Thymus (tissue), 11 donors: Measurements from ENCODE around the gene GNPTAB. TPM values are rescaled to one million over a fixed set of nuclear protein-coding genes. Genes with fewer than 3 reads are reported as not detected.
A peak's percentile ranks its signal among the peaks of the same experiment; 100 is the strongest.
"Not testable (repeated sequence)": the region's sequence is repeated elsewhere in the genome, so short reads cannot be mapped to it uniquely, and the experiment has no call there.

Experiments
- DNase-seq, 9 donors: peaks; one replicate each; pipeline ENCODE4 v3.0.0-alpha.2; 2013; ENCODE audit warnings: low spot score in 9 of 9, low read depth in 6 of 9, missing footprints in 1 of 9
- H3K27ac ChIP-seq, 2 donors: one replicate each; pipeline ENCODE4 v1.5.1; 2013; ENCODE audit warnings: control low read depth in 1 of 2, low read depth in 1 of 2, low read length in 1 of 2, mild to moderate bottlenecking in 1 of 2, moderate library complexity in 1 of 2
- H3K27me3 ChIP-seq, 2 donors: one replicate each; pipeline ENCODE4 v1.5.1; 2013; ENCODE audit warnings: low read length in 1 of 2; ENCODE audit not compliant: control insufficient read depth in 2 of 2, insufficient read depth in 1 of 2
- H3K36me3 ChIP-seq, 2 donors: one replicate each; pipeline ENCODE4 v1.5.1; 2013; ENCODE audit warnings: low read length in 1 of 2, mild to moderate bottlenecking in 1 of 2, moderate library complexity in 1 of 2; ENCODE audit not compliant: control insufficient read depth in 2 of 2, insufficient read depth in 2 of 2
- H3K4me1 ChIP-seq, 2 donors: one replicate each; pipeline ENCODE4 v1.5.1; 2013; ENCODE audit warnings: low read length in 2 of 2; ENCODE audit not compliant: control insufficient read depth in 2 of 2, insufficient read depth in 2 of 2
- H3K4me3 ChIP-seq, 2 donors: one replicate each; pipeline ENCODE4 v1.5.1; 2013; ENCODE audit warnings: low read length in 2 of 2, control low read depth in 1 of 2, mild to moderate bottlenecking in 1 of 2
- H3K9me3 ChIP-seq, 2 donors: one replicate each; pipeline ENCODE4 v1.5.1; 2013; ENCODE audit warnings: low read length in 1 of 2, mild to moderate bottlenecking in 1 of 2; ENCODE audit not compliant: control insufficient read depth in 2 of 2, insufficient read depth in 1 of 2
- WGBS: extraction: QIAGEN DNeasy Blood & Tissue Kit; methylation state at CpG from one replicate; pipeline ENCODE4 v1.1.7; 2013; 5-methylcytosine and 5-hydroxymethylcytosine counted together
- polyA plus RNA-seq: library from polyadenylated mRNA; stranded (reverse); fragments of 200-250 nt; gene quantifications from one replicate; pipeline ENCODE4 v1.2.3, GENCODE V29; 2013
- total RNA-seq: library from RNA; stranded (reverse); fragments of 120-200 nt; gene quantifications from one replicate; pipeline ENCODE4 v1.2.4, GENCODE V29; 2013
- donor health status: healthy.

The GNPTAB gene
- total and polyA plus RNA-seq, 2 donors, result 20.6 to 44.8 TPM

- 97% methylated on average over 3 of the region's 3 CpGs for WGBS
- H3K9me3 ChIP-seq, H3K4me3 ChIP-seq, H3K4me1 ChIP-seq, H3K27ac ChIP-seq, H3K27me3 ChIP-seq, DNase-seq, H3K36me3 ChIP-seq: not testable (repeated sequence)
These were observed 36.9 kb upstream of the GNPTAB start for GRCh38 chr12:101867619-101868018.

GRCh38 chr12:101866615-101867373 lies 36.0 kb upstream of the GNPTAB start:
- 93% methylated on average over 13 of the region's 13 CpGs for WGBS
- Histone ChIP-seq H3K27me3 (no peaks in the 10 kb centered on the region), H3K4me1 (no peaks in the 10 kb centered on the region), H3K27ac (no peak overlapping the region), H3K9me3 (no peaks in the 10 kb centered on the region), H3K4me3 (no peak overlapping the region), H3K36me3 (no peaks in the 10 kb centered on the region)
- DNase-seq, result no peak

DNA sequence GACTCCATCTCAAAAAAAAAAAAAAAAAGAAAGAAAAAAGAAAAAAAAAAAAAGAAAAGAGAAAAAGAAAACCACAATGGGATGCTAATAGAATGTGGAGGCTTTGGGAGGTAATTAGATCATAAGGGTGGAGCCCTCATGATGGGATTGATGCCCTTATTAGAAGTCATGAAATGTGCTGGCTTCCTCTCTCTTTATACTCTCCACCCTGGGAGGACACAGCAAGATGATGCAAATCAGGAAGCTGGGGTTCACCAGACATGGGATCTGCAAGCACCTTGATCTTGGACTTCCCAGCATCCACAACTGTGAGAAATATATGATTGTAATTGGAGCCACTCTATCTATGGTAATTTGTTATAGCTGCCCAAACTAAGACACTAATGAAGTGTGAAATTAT lies 33.2 kb upstream of the GNPTAB start:
- Histone ChIP-seq H3K4me3 (no peak overlapping the region), H3K27me3 (no peaks in the 10 kb centered on the region), H3K27ac (no peak overlapping the region), H3K36me3 (no peaks in the 10 kb centered on the region), H3K9me3 (no peaks in the 10 kb centered on the region), H3K4me1 (peaks cover 0 to 7% of the 10 kb centered on the region in 2 donors)
- no peak for DNase-seq

- 98% methylated on average over 2 of the region's 2 CpGs for WGBS
- no peak overlapping the region for H3K4me3 ChIP-seq
- DNase-seq, result no peak
- H3K9me3 ChIP-seq, result no peaks in the 10 kb centered on the region
- no peaks in the 10 kb centered on the region for H3K36me3 ChIP-seq
- peaks cover 0 to 11% of the 10 kb centered on the region in 2 donors for H3K4me1 ChIP-seq
- no peaks in the 10 kb centered on the region for H3K27me3 ChIP-seq
- no peak overlapping the region for H3K27ac ChIP-seq
These were observed 31.5 kb upstream of the GNPTAB start for GRCh38 chr12:101862245-101862644.

DNA sequence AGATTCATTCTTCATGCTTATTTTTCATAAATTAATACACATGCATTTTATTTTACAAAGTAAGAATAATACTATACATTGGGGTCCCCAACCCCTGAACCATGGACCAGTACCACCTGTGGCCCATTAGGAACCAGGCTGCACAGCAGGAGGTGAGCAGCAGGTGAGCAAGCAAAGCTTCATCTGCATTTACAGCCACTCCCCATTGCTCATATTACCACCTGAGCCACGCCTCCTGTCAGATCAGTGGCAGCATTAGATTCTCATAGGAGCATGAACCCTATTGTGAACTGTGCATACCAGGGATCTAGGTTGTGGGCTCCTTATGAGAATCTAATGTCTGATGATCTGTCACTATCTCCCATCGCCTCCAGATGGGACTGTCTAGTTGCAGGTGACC lies 30.9 kb upstream of the GNPTAB start:
- H3K36me3 ChIP-seq, H3K9me3 ChIP-seq, H3K4me3 ChIP-seq, H3K27ac ChIP-seq, DNase-seq, H3K27me3 ChIP-seq: not testable (repeated sequence)
- peaks cover 0 to 11% of the 10 kb centered on the region in 2 donors for H3K4me1 ChIP-seq
- 97% methylated on average over 2 of the region's 2 CpGs for WGBS

DNA sequence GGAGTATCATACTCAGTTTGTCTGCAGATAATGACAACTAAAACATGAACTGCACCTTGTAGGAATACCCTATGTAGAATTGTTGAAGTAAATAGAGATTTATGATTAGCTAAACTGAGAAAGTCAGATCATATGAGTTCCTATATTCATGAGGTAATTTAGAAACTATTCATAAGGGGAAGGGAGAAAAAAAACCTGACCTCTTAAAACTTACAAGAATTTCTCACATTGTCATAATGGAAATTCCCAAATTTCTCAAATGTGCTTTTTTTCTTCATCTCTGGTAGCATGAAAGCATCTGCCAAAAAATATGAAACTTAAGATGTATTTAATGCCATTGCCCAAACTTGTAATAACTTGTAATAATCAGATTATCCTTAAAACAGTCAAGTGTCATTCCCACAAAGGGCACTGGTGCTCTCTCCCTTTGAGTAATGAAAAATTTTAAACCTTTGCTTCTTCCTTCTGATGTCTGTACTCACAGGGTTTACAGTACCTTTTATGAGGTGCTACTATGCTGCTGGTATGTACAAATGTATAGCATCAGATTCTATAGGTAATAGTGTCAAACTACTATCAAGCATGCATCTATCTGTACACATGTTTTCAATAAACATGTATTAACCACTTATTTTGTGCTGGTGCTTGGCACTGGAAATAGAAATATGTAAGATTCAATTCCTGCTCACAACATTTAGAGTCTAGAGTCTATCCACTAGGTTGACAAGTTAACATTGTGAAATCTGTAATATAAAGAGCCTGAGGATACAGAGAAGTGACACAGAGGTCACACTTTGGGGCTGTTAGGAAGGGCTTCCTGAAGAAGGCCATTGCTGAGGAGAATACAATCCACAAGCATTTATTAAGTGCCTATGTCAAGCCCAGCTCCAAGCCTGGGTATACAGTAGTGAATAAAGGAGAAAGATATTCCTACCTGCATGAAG lies 29.2 kb upstream of the GNPTAB start:
- H3K36me3 ChIP-seq, result no peaks in the 10 kb centered on the region
- peaks cover 0 to 14% of the 10 kb centered on the region in 2 donors for H3K4me1 ChIP-seq
- no peaks in the 10 kb centered on the region for H3K9me3 ChIP-seq
- H3K27ac ChIP-seq, result peak overlapping the region in 1 of 2 donors; percentile 58
- H3K4me3 ChIP-seq, result no peak overlapping the region
- peak in 1 of 9 donors; percentile 10 for DNase-seq
- no peaks in the 10 kb centered on the region for H3K27me3 ChIP-seq

- Histone ChIP-seq H3K9me3 (no peaks in the 10 kb centered on the region), H3K4me1 (peaks cover 0 to 18% of the 10 kb centered on the region in 2 donors), H3K27me3 (no peaks in the 10 kb centered on the region), H3K36me3 (no peaks in the 10 kb centered on the region), H3K4me3 (no peak overlapping the region), H3K27ac (no peak overlapping the region)
- no peak for DNase-seq
- 97% methylated on average over 3 of the region's 3 CpGs for WGBS
These were observed 27.6 kb upstream of the GNPTAB start for GRCh38 chr12:101858361-101858760.

GRCh38 chr12:101857043-101857558 lies 26.3 kb upstream of the GNPTAB start:
- Histone ChIP-seq H3K4me3 (no peak overlapping the region), H3K36me3 (no peaks in the 10 kb centered on the region), H3K27me3 (no peaks in the 10 kb centered on the region), H3K9me3 (no peaks in the 10 kb centered on the region), H3K4me1 (peaks cover 0 to 18% of the 10 kb centered on the region in 2 donors), H3K27ac (no peak overlapping the region)
- WGBS, result 100% methylated on average over 1 of the region's 1 CpG
- DNase-seq, result no peak

DNA sequence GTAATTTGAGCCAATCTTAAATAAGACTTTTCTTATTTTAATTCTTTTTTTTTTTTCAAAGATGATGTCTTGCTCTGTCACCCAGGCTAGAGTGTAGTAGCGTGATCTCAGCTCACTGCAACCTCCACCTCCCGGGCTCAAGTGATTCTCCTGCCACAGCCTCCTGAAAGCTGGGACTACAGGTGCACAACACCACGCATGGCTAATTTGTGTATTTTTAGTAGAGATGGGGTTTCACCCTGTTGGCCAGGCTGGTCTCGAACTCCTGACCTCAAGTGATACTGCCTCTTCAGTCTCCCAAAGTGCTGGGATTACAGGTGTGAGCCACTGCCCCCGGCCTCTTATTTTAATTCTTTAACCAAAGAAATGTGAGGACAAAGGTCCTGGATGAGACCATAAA lies 25.9 kb upstream of the GNPTAB start:
- not testable (repeated sequence) for H3K4me3 ChIP-seq, H3K36me3 ChIP-seq, DNase-seq, H3K27ac ChIP-seq, H3K27me3 ChIP-seq, H3K9me3 ChIP-seq
- WGBS, result 96% methylated on average over 5 of the region's 5 CpGs
- peaks cover 0 to 18% of the 10 kb centered on the region in 2 donors for H3K4me1 ChIP-seq
